H1 (cell line): ENCODE data around the gene AQP10. TPM values are rescaled to one million over a fixed set of nuclear protein-coding genes. Genes with fewer than 3 reads are reported as not detected.

Source experiments
- CTCF ChIA-PET: fragments of 300-600 bp; sonication (Branson Sonifier 250); formaldehyde crosslinking; loops from one replicate; lab custom pipeline; 2021; ENCODE audit not compliant: partially characterized antibody; lab: Charles Lee
- POLR2A ChIA-PET: fragments of 300-600 bp; sonication (Branson Sonifier 250); formaldehyde crosslinking; loops from one replicate; lab custom pipeline; 2021; ENCODE audit warnings: inconsistent platforms; ENCODE audit not compliant: partially characterized antibody; lab: Charles Lee
- DNase-seq, 2 experiments: peaks; one replicate each; pipeline versions ENCODE4 v3.0.0 to v3.0.0-alpha.2; 2010 to 2022; ENCODE audit warnings: low spot score in 2 of 2, low read depth in 1 of 2, mixed read lengths in 1 of 2
- FAIRE-seq: peaks from 2 replicates; lab custom pipeline; 2011; peaks lifted over from hg19 to GRCh38; lab: Jason Lieb, UNC
- H2AFZ ChIP-seq: 2 replicates; pipeline ENCODE4 v1.8.1; 2012; ENCODE audit warnings: low read length, inconsistent platforms
- H2AK5ac ChIP-seq: 2 replicates; pipeline ENCODE4 v1.6.1; 2013; ENCODE audit warnings: low read depth, low read length
- H2BK120ac ChIP-seq: replicated peaks from 2 replicates; pipeline ENCODE3; 2013; ENCODE audit warnings: low read depth, low read length, inconsistent platforms
- H2BK12ac ChIP-seq: 2 replicates; pipeline ENCODE4 v1.6.1; 2013; ENCODE audit warnings: low read depth, low read length
- H2BK15ac ChIP-seq: 2 replicates; pipeline ENCODE4 v1.6.1; 2013; ENCODE audit warnings: low read length
- H2BK20ac ChIP-seq: 2 replicates; pipeline ENCODE4 v1.6.1; 2013; ENCODE audit warnings: low read length
- H2BK5ac ChIP-seq: 2 replicates; pipeline ENCODE4 v1.6.1; 2013; ENCODE audit warnings: low read depth, low read length
- H3K14ac ChIP-seq: 2 replicates; pipeline ENCODE4 v1.6.1; 2013; ENCODE audit warnings: inconsistent platforms; ENCODE audit not compliant: insufficient read length
- H3K18ac ChIP-seq: 2 replicates; pipeline ENCODE4 v1.6.1; 2013; ENCODE audit warnings: low read length; ENCODE audit errors: extremely low read depth
- H3K23ac ChIP-seq: 2 replicates; pipeline ENCODE4 v1.6.1; 2013; ENCODE audit warnings: inconsistent platforms; ENCODE audit not compliant: insufficient read length
- H3K23me2 ChIP-seq: 2 replicates; pipeline ENCODE4 v1.6.1; 2013; ENCODE audit warnings: low read depth, low read length
- H3K27ac ChIP-seq: 2 replicates; pipeline ENCODE4 v1.6.1; 2011; ENCODE audit warnings: low read depth, low read length, inconsistent platforms
- H3K27me3 ChIP-seq, 4 experiments: replicated peaks in 1 of 4; 1 replicate in 1 of 4; 2 replicates in 3 of 4; pipeline versions ENCODE4 v1.6.1 to v1.8.1; 2011 to 2013; ENCODE audit warnings: low read length in 3 of 4, mild to moderate bottlenecking in 3 of 4, inconsistent platforms in 2 of 4, mixed read lengths in 2 of 4, moderate library complexity in 1 of 4; ENCODE audit not compliant: control insufficient read depth in 3 of 4, insufficient read depth in 3 of 4; ENCODE audit errors: extremely low read depth in 1 of 4
- H3K36me3 ChIP-seq, 4 experiments: 2 replicates each; pipeline versions ENCODE4 v1.6.1 to v1.8.1; 2011 to 2013; ENCODE audit warnings: mild to moderate bottlenecking in 4 of 4, low read length in 3 of 4, moderate library complexity in 2 of 4, control low read depth in 1 of 4, inconsistent platforms in 1 of 4; ENCODE audit not compliant: insufficient read depth in 4 of 4, control insufficient read depth in 2 of 4
- H3K4ac ChIP-seq: replicated peaks from 2 replicates; pipeline ENCODE3; 2013; ENCODE audit warnings: low read length, low read depth, mixed read lengths, inconsistent platforms; ENCODE audit not compliant: insufficient read length
- H3K4me1 ChIP-seq, 4 experiments: replicated peaks in 1 of 4; 1 replicate in 1 of 4; 2 replicates in 3 of 4; pipeline versions ENCODE4 v1.6.1 to v1.8.1; 2011 to 2013; ENCODE audit warnings: low read length in 3 of 4, inconsistent platforms in 2 of 4, mixed read lengths in 1 of 4; ENCODE audit not compliant: insufficient read depth in 4 of 4, control insufficient read depth in 3 of 4
- H3K4me2 ChIP-seq, 2 experiments: 2 replicates each; pipeline versions ENCODE4 v1.6.1 to v1.8.1; 2011 to 2013; ENCODE audit warnings: low read depth in 2 of 2, low read length in 2 of 2, control low read depth in 1 of 2, inconsistent platforms in 1 of 2, mild to moderate bottlenecking in 1 of 2; ENCODE audit not compliant: insufficient read depth in 1 of 2
- H3K4me3 ChIP-seq, 4 experiments: fragments of 200-600, 300-600 bp in 1 of 4; sonication (generic), shearing (Covaris generic), sonication (Bioruptor Twin) in 1 of 4; 2 replicates each; pipeline versions ENCODE4 v1.5.1 to v1.8.1; 2011 to 2016; ENCODE audit warnings: low read length in 4 of 4, low read depth in 3 of 4, control low read depth in 2 of 4, inconsistent platforms in 2 of 4, mild to moderate bottlenecking in 2 of 4, mixed read lengths in 1 of 4, moderate library complexity in 1 of 4; ENCODE audit not compliant: insufficient read depth in 2 of 4; ENCODE audit errors: extremely low read depth in 1 of 4
- H3K56ac ChIP-seq: replicated peaks from 2 replicates; pipeline ENCODE3; 2013; ENCODE audit warnings: low read depth, mild to moderate bottlenecking, mixed read lengths, low read length, inconsistent platforms; ENCODE audit not compliant: insufficient read length
- H3K79me1 ChIP-seq: 2 replicates; pipeline ENCODE4 v1.6.1; 2013; ENCODE audit warnings: low read depth, low read length, control low read depth
- H3K79me2 ChIP-seq, 2 experiments: 2 replicates each; pipeline versions ENCODE4 v1.6.1 to v1.8.1; 2012 to 2013; ENCODE audit warnings: low read length in 2 of 2, mild to moderate bottlenecking in 2 of 2, inconsistent platforms in 1 of 2; ENCODE audit not compliant: insufficient read depth in 2 of 2, control insufficient read depth in 1 of 2
- H3K9ac ChIP-seq, 4 experiments: replicated peaks in 1 of 4; 1 replicate in 1 of 4; 2 replicates in 3 of 4; pipeline versions ENCODE4 v1.6.1 to v1.8.1; 2011 to 2013; ENCODE audit warnings: low read depth in 3 of 4, low read length in 3 of 4, control low read depth in 2 of 4, mild to moderate bottlenecking in 2 of 4, moderate library complexity in 2 of 4, inconsistent platforms in 1 of 4; ENCODE audit errors: extremely low read depth in 1 of 4
- H3K9me3 ChIP-seq, 2 experiments: 2 replicates each; pipeline versions ENCODE4 v1.6.1 to v1.8.1; 2012 to 2013; ENCODE audit warnings: mild to moderate bottlenecking in 2 of 2, moderate library complexity in 2 of 2, control low read depth in 1 of 2, inconsistent platforms in 1 of 2, low read depth in 1 of 2, low read length in 1 of 2, mixed read lengths in 1 of 2; ENCODE audit not compliant: insufficient read depth in 2 of 2
- H4K20me1 ChIP-seq, 2 experiments: replicated peaks in 1 of 2; 2 replicates each; pipeline versions ENCODE3 to v1.8.1; 2011 to 2013; ENCODE audit warnings: inconsistent platforms in 2 of 2, low read length in 2 of 2, mild to moderate bottlenecking in 1 of 2; ENCODE audit not compliant: insufficient read depth in 2 of 2, control insufficient read depth in 1 of 2
- H4K5ac ChIP-seq: 2 replicates; pipeline ENCODE4 v1.6.1; 2013; ENCODE audit warnings: low read length, low read depth, mixed read lengths, inconsistent platforms; ENCODE audit not compliant: insufficient read length
- H4K8ac ChIP-seq: 2 replicates; pipeline ENCODE4 v1.8.0; 2013; ENCODE audit warnings: mild to moderate bottlenecking, moderate library complexity, low read length, inconsistent platforms; ENCODE audit not compliant: insufficient read depth; ENCODE audit errors: extremely low read depth
- H4K91ac ChIP-seq: replicated peaks from 2 replicates; pipeline ENCODE3; 2013; ENCODE audit warnings: low read length, mixed read lengths, inconsistent platforms; ENCODE audit not compliant: insufficient read length
- FOSL1 ChIP-seq: IDR thresholded peaks from 2 replicates; pipeline ENCODE4 v1.6.1; 2011; ENCODE audit warnings: mild to moderate bottlenecking, low read depth, low read length, moderate library complexity; ENCODE audit not compliant: insufficient read depth
- HDAC2 ChIP-seq, 2 experiments: fragments of 300-600 bp in 1 of 2; sonication (generic) in 1 of 2; IDR thresholded peaks; 2 replicates each; pipeline ENCODE4 v1.6.1; 2011 to 2012; ENCODE audit warnings: low read depth in 2 of 2, low read length in 2 of 2, mild to moderate bottlenecking in 2 of 2, moderate library complexity in 2 of 2, borderline replicate concordance in 1 of 2, inconsistent platforms in 1 of 2
- MAFK ChIP-seq: IDR thresholded peaks from 2 replicates; pipeline ENCODE4 v1.6.1; 2012; ENCODE audit warnings: low read depth, mild to moderate bottlenecking, improper control_type of control experiment, low read length
- PHF8 ChIP-seq: fragments of 200-600 bp; sonication (generic); conservative IDR thresholded peaks from 2 replicates; pipeline ENCODE4 v1.7.1; 2012; ENCODE audit warnings: low read depth, mild to moderate bottlenecking, inconsistent platforms, low read length, moderate library complexity
- POU5F1 ChIP-seq: IDR thresholded peaks from 2 replicates; pipeline ENCODE4 v1.6.1; 2011; ENCODE audit warnings: low read depth, mild to moderate bottlenecking, low read length, moderate library complexity
- RNF2 ChIP-seq: fragments of 200-900, 300-1000 bp; sonication (generic); IDR thresholded peaks from 2 replicates; pipeline ENCODE4 v1.7.1; 2016; ENCODE audit warnings: borderline replicate concordance, low read depth, mild to moderate bottlenecking, antibody characterized with exemption, low read length; ENCODE audit not compliant: poor library complexity, severe bottlenecking; ENCODE audit errors: missing control alignments
- RXRA ChIP-seq: IDR thresholded peaks from 2 replicates; pipeline ENCODE4 v1.6.1; 2011; ENCODE audit warnings: low read depth, mild to moderate bottlenecking, low read length, moderate library complexity; ENCODE audit not compliant: insufficient read depth
- TAF1 ChIP-seq: IDR thresholded peaks from 2 replicates; pipeline ENCODE4 v1.6.1; 2011; ENCODE audit warnings: mild to moderate bottlenecking, low read depth, low read length
- YY1 ChIP-seq: IDR thresholded peaks from 2 replicates; pipeline ENCODE4 v1.6.1; 2011; ENCODE audit warnings: low read depth, mild to moderate bottlenecking, low read length
- ZNF274 ChIP-seq: IDR thresholded peaks from 2 replicates; pipeline ENCODE4 v1.7.0; 2012; ENCODE audit warnings: low read length, borderline replicate concordance; ENCODE audit errors: extremely low read depth
- WGBS, 2 experiments: shearing (Covaris generic) in 1 of 2; methylation state at CpG; one replicate each; pipeline versions ENCODE4 v1.1.6 to v1.1.7; 2013 to 2015; ENCODE audit warnings: low lambda C conversion rate in 2 of 2, mixed read lengths in 2 of 2, inconsistent platforms in 1 of 2, low coverage in 1 of 2, missing lambda C conversion rate in 1 of 2; ENCODE audit not compliant: insufficient replicate concordance in 2 of 2, insufficient coverage in 1 of 2, insufficient read length in 1 of 2; ENCODE audit errors: extremely low coverage in 1 of 2, missing lambda C conversion rate in 1 of 2; 5-methylcytosine and 5-hydroxymethylcytosine counted together
- polyA plus RNA-seq, 7 experiments: library from polyadenylated mRNA; depleted of rRNA in 3 of 7; stranded (reverse) in 5 of 7; unstranded in 2 of 7; fragments of >200 nt in 5 of 7; fragments of 200-250 nt in 2 of 7; gene quantifications; 1 replicate in 5 of 7; 2 replicates in 1 of 7; 4 replicates in 1 of 7; pipeline versions ENCODE4 v1.2.1 to v1.2.3, GENCODE V29; 2011 to 2013; ENCODE audit warnings: missing spikeins in 2 of 7, mixed read lengths in 2 of 7
- total RNA-seq: library from RNA; stranded (reverse); fragmentation: NEBNext Ultra II Directional; extraction: Animal tissue kit (Norgen Biotek cat#: 25700); gene quantifications from 2 replicates; pipeline ENCODE4 v1.2.1, GENCODE V29; 2021

The AQP10 gene
- total and polyA plus RNA-seq, 2 of the 8 experiments (the other 6 are each of a cell fraction or from before 2014, with no cell fraction given) = not detected

GRCh38 chr1:154371436-154371835 is 50.5 kb downstream of the AQP10 start:
- 88% methylated on average over 6 of the region's 6 CpGs; no CpG with 5 or more reads in 1 of the 2 experiments for WGBS, 2 experiments
- Histone ChIP-seq H3K79me1 (no peaks in the 10 kb centered on the region), H3K9ac (no peak overlapping the region), H3K27ac (no peak overlapping the region), H3K4me2 (no peak overlapping the region), H3K4me1 (no peaks in the 10 kb centered on the region), H3K14ac (no peak overlapping the region), H2BK20ac (no peak overlapping the region), H2AK5ac (no peak overlapping the region), H3K9me3 (no peaks in the 10 kb centered on the region), H3K27me3 (no peaks in the 10 kb centered on the region), H3K36me3 (no peaks in the 10 kb centered on the region), H4K20me1 (no peaks in the 10 kb centered on the region), H2BK5ac (no peak overlapping the region), H3K18ac (no peak overlapping the region), H2BK15ac (no peak overlapping the region), H3K4me3 (no peak overlapping the region), H2BK12ac (no peak overlapping the region), H3K23ac (no peak overlapping the region), H3K79me2 (no peaks in the 10 kb centered on the region), H2BK120ac (no peak overlapping the region), H2AFZ (no peak overlapping the region), H4K91ac (no peak overlapping the region), H4K8ac (no peak overlapping the region)
- FAIRE-seq (no peak), DNase-seq (no peak)
- POLR2A ChIA-PET = interaction anchor here (0.6 to 1.4 kb wide), 2 partner anchors 18 to 545 kb away, joined by 3 to 4 read pairs; no protein-coding TSS in a partner anchor
- CTCF ChIA-PET = no interaction called here
- no peak for TF ChIP-seq POU5F1
- no peak for TF ChIP-seq MAFK
- no peak for TF ChIP-seq PHF8
- TF ChIP-seq RNF2 = no peak
- TF ChIP-seq FOSL1 = no peak
- TF ChIP-seq YY1 = no peak
- no peak for TF ChIP-seq RXRA
- no peak for TF ChIP-seq ZNF274
- no peak for TF ChIP-seq HDAC2 (IDR thresholded peaks at IDR 0.05; ENCODE audit: borderline replicate concordance in 1 of 2, low read depth in 2 of 2, low read length in 2 of 2)
- TF ChIP-seq TAF1 = no peak
- TF ChIP-seq, all 59 proteins: peak for 0
- Histone ChIP-seq H4K5ac (no peak overlapping the region), H3K23me2 (no peaks in the 10 kb centered on the region), H3K56ac (no peak overlapping the region), H3K4ac (no peak overlapping the region)
